HL-60/S4 treated with retinoic acid at 250 ng/mL for 4 days and 3 days (cell line): ENCODE results near the gene GRIN2C.
"Not testable (repeated sequence)": the region's sequence is repeated elsewhere in the genome, so short reads cannot be mapped to it uniquely, and the experiment has no call there.

ENCODE experiments used
- in situ Hi-C: fragments of 300-500 bp; cut with MboI; formaldehyde crosslinking; loops from 2 replicates; pipeline ENCODE4 v1.7.0; 2022; ENCODE audit warnings: low sequenced_read_pairs

The GRIN2C gene

DNA sequence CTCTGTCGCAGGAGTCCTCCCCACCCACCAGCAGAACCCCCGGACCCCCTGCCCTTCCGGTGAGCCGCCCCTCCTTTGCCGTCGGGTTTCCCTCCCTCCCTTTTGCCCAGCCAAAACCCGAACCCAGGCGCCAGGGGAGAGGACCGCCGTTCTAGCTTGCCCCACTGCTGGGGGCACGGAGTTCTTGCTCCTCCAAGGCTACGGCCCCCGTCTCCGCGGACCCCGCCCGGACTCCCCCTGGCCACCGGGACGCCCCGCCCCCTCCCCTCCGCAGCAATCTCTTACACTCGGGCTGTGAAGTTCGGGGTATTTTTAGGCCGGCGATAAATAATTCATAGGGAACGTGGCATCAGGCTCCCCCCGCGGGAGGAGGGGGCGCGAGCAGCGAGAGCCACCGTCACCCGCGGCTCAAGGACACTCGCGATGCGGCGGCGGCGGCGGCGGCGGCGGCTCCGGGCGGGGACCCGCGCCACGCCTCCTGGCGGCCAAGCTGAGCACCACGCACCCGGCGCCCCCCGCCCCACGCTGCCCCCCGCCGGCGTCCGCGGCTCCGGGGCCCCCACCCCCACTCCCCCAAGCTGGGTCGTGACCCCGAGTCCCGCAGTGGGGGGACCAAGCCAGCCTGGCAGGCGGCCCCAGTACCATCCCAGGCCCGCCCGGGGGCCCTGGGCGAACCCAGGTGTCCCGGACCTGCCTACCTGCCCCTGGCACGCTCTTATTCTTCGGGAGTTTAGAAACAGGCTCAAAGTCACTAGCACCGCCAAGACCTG, at the start of gene GRIN2C:
Gene GRIN2C, minus strand, starts transcription at position 427 of the 770 bp plus-strand sequence. CDS start 4,793 bp downstream, outside the sequence.
- in situ Hi-C loops: loop anchor here (10.0 kb wide), 2 partner anchors 65 to 205 kb away; no protein-coding TSS in a partner anchor

DNA sequence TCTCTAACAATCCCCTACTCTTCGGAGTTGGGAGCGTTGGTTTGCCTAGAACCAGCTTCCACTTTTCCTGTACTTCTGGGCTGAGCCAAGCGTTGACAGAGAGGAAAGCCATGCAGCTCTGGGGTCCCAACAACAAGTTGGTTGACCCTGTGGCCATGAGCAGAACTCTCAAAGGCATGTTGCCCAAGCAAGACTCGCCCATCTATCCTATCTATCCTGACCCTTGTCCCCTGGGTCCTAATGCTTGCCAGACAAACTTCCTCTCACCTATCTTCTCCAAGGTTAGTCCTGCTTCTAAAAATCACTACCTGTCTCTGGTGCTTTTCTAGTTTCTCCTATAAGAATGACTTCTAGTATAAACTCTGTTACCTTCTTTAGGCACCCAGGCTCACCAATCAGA, 49.4 kb upstream of the GRIN2C start:
- in situ Hi-C loops: not testable (repeated sequence)

DNA sequence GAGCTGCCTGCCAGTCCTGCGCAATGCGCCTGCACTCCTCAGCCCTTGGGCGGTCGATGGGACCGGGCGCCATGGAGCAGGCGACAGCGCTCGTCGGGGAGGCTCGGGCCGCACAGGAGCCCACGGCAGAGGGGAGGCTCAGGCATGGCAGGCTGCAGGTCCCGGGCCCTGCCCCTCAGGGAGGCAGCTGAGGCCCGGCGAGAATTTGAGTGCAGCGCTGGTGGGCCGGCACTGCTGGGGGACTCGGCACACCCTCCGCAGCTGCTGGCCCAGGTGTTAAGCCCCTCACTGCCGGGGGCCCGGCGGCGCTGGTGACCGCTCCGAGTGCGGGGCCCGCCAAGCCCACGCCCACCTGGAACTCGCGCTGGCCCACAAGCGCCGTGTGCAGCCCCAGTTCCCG, 47.3 kb upstream of the GRIN2C start:
- in situ Hi-C loops: no loop called here

- in situ Hi-C loops: not testable (repeated sequence)
These were observed 46.6 kb upstream of the GRIN2C start for GRCh38 chr17:74906214-74906793.

- in situ Hi-C loops: no loop called here
These were observed 45.2 kb upstream of the GRIN2C start for GRCh38 chr17:74904687-74905409.

DNA sequence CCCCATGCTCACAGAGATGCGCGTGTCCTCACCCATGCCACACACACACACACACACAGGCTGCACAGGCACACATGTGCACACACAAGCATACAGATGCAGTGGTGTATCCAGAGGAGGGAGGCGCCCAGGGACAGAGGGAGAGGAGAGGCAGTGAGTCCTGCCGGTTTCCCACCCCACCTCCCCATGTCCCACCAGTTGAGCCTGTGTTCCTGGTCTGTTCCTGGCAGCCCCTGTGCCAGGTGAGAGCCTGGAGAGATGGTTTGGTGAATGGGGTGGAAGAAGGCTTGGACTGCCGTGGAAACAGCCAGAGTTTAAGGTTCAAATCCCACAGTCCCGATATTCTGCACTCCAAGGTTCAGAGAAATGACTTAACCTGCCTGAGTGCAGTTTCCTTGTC, 44.0 kb upstream of the GRIN2C start:
- in situ Hi-C loops: no loop called here

GRCh38 chr17:74903034-74903433, 43.3 kb upstream of the GRIN2C start:
- in situ Hi-C loops: no loop called here

- in situ Hi-C loops: no loop called here
These were observed 41.9 kb upstream of the GRIN2C start for GRCh38 chr17:74901353-74902135.

- in situ Hi-C loops: no loop called here
These were observed 40.5 kb upstream of the GRIN2C start for GRCh38 chr17:74900208-74900607.

DNA sequence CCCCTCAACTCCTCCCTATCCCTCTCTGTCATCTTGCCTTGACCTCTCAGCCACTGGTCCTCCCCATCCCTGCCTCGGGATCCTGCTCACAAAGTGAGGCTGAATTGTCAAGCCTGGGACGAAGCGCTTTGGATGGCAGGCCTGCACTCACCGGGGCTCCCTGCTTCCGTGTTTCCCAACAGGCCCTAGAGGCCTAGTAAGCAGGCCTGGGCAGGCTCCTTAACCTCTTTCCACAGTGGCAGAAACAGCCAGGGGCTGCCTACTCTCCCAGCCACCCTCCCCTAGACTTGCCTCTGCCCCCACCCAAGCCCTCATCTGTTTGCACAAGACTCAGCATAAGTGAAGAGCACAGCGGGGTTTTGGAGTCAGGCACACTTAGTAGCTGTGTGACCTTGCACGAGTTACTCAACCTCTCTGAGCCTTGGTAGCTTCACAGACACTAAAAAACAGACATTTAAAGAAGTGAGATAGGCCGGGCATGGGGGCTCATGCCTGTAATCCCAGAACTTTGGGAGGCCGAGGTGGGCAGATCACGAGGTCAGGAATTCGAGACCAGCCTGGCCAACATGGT, 38.8 kb upstream of the GRIN2C start:
- in situ Hi-C loops: no loop called here

DNA sequence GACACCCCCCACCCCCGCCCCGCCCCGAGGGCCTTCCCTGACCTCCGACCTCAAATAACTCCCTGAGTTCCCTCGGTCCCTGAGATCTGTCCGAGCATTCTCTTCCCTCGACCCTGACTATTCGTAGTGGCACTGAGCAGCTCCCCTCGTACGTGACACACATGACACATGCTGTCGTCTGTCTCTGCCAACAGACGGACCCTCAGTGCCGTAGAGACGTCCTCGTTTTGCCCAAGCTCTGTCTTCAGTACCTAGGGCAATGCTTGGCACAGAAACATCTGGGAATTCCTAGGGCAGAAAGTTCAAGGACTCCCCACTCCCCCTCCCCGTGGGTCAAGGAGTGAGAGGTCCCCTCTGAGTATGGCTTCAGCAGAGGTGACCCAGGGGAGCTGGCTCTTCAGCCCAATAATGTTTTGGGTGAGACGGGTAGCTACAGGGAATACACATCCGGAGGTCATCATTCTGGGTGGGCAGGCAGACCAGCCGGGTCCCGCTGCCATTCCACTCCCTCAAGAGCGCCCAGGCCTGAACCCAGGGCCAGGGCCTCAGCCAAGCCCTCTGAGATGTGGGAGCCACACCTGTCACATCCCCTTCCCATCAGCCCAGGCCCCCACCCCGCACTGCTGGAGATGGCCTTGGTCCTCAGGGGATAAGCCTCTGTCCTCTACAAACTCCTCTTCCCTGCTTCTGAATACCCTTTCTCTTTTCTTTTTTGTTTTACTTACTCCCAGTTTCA, 34.4 kb upstream of the GRIN2C start:
- in situ Hi-C loops: no loop called here

DNA sequence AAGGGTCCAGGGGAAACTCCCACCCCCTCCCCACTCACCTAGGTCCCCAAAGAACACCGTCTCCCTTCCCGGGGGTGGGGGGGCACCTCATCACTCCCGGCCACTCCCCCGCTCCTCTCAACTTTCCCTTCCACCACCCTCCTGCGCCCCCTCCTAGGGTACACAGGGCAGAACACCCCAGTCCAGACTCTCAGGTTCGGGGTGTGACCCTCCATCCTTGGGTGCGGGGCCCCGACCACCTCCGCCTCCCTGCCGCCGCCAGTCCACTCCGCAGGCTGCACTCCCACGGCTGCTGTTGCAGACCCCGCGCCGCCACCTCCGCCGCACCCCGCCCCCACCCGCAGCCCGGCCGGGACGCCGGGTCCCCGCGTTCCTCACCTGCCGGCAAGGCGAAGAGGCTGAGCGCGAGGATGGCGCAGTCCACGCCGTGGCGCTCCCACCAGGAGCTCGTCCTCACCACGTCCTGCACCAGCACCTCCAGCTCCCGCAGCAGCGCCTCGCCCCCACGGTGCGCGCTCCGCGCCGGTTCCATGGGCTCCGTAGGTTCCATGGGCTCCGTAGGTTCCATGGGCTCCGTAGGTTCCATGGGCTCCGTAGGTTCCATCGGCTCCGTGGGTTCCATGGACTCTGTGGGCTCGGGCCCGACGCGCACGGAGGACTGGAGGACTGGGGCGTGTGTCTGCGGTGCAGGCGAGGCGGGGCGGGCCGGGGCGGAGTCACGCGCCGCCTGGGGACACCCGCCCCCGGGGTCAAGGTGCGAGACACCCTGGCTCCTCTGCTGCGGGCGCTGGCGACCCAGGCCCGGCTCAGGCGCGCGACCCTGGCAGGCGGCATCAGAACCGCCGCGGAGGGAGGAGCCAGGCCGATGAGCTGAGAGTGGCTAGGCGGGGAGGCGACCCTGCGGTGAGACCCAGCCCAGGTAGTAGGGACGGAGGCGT, 33.6 kb upstream of the GRIN2C start, which contains the start of gene FADS6:
Gene FADS6, minus strand, starts transcription at position 660 of the 938 bp plus-strand sequence. Its CDS starts 38 bp downstream, at position 622.
- in situ Hi-C loops: no loop called here

GRCh38 chr17:74892013-74892841, 32.5 kb upstream of the GRIN2C start:
- in situ Hi-C loops: no loop called here

DNA sequence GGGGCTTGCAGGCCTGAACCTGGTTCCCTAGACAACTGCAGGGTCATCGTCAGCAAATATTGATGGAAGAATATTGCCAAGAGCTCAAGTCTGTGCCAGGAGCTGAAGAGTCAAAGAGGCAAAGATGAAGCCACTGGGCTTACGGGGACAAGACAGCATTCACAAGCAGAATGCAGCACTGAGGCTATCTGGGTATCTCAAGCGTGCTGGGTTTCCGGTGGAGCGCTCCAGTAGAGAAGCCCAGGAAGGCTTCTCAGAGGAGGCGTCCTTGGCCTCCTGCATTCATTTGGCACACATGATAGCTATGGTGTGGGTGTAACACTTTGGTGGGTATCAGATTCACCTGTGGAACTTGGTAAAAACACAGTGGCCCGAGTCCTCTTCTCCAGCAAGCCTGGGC, 30.9 kb upstream of the GRIN2C start:
- in situ Hi-C loops: no loop called here

GRCh38 chr17:74888469-74888868, 28.8 kb upstream of the GRIN2C start:
- in situ Hi-C loops: no loop called here

DNA sequence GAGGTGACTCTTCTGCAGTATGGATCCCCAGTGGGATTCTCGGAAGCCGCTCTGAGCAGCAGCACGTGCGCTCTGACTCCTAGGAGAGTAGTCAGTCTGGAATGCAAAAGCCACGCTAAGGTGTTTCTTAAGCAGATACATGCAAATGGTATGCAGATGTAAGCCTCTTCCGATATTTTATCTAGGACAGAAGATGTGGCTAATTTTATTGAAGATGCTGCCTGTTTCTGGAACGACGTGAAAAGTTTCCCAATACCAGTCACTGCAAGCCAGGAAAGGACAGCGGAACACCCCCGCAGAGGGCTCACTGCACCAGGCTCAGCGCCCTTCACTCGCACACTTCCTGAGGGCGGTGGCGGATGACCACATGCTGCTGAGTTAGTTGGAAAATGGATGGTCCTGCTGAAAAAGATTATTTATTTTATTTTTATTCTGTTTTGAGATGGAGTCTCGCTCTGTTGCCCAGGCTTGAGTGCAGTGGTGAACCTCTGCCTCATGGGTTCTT, 23.6 kb upstream of the GRIN2C start:
- in situ Hi-C loops: no loop called here

- in situ Hi-C loops: no loop called here
These were observed 23.0 kb upstream of the GRIN2C start for GRCh38 chr17:74882517-74883240.
